K562 (cell line): ENCODE measurements around the gene CTSW. TPM values are rescaled to one million over a fixed set of nuclear protein-coding genes. Genes with fewer than 3 reads are reported as not detected.

Experiments
- ADNP ChIP-seq: fragments of 200-800 bp; sonication (Bioruptor generic); IDR thresholded peaks from 2 replicates; pipeline ENCODE4 v1.6.1; 2016; ENCODE audit warnings: missing genetic modification characterization, missing compliant biosample characterization
- ATF7 ChIP-seq: fragments of 450-650 bp; IDR thresholded peaks from 2 replicates; pipeline ENCODE4 v1.7.1; 2014; ENCODE audit warnings: mild to moderate bottlenecking, moderate library complexity
- BRD4 ChIP-seq: fragments of 200-600 bp; sonication (generic); IDR thresholded peaks from 2 replicates; pipeline ENCODE4 v1.6.1; 2017; ENCODE audit warnings: inconsistent platforms
- FOXJ3 ChIP-seq: sonication (generic); formaldehyde crosslinking; IDR thresholded peaks from 2 replicates; pipeline ENCODE4 v1.4.0; 2020; ENCODE audit warnings: mild to moderate bottlenecking, missing genetic modification reagents
- HMG20B ChIP-seq: fragments of 250-450 bp; sonication (Bioruptor Pico); IDR thresholded peaks from 2 replicates; pipeline ENCODE4 v1.5.0; 2021; ENCODE audit warnings: mild to moderate bottlenecking
- NR2F6 ChIP-seq: fragments of 450-650 bp; formaldehyde crosslinking; IDR thresholded peaks from 2 replicates; pipeline ENCODE4 v1.4.0; 2020; ENCODE audit warnings: mild to moderate bottlenecking
- RAD21 ChIP-seq, 2 experiments: fragments of 250-450 bp in 1 of 2; fragments of 450-650 bp in 1 of 2; sonication (Bioruptor Pico) in 1 of 2; formaldehyde crosslinking in 1 of 2; IDR thresholded peaks in 1 of 2; conservative IDR thresholded peaks in 1 of 2; 2 replicates each; pipeline versions ENCODE4 v1.4.0 to v1.8.0; 2020 to 2022; ENCODE audit warnings: mild to moderate bottlenecking in 2 of 2, moderate library complexity in 1 of 2
- SMAD4 ChIP-seq: fragments of 250-450 bp; sonication (Bioruptor Pico); conservative IDR thresholded peaks from 2 replicates; pipeline ENCODE4 v1.8.0; 2021; ENCODE audit warnings: inconsistent platforms, mild to moderate bottlenecking, moderate library complexity
- SMC3 ChIP-seq: conservative IDR thresholded peaks from 2 replicates; pipeline ENCODE4 v1.6.1; 2011; ENCODE audit warnings: low read depth, low read length, improper control_type of control experiment; ENCODE audit not compliant: insufficient read depth
- SRSF3 ChIP-seq: fragments of 200-400 bp; formaldehyde crosslinking; IDR thresholded peaks from 2 replicates; pipeline ENCODE4 v1.6.1; 2016; ENCODE audit warnings: mild to moderate bottlenecking, low read length, moderate library complexity; ENCODE audit not compliant: insufficient read depth
- ZNF263 ChIP-seq: sonication (generic); formaldehyde crosslinking; IDR thresholded peaks from 2 replicates; pipeline ENCODE4 v1.8.0; 2022; ENCODE audit warnings: mild to moderate bottlenecking, missing genetic modification reagents, borderline replicate concordance
- ZNF77 ChIP-seq: fragments of 250-450 bp; sonication (Bioruptor Pico); IDR thresholded peaks from 2 replicates; pipeline ENCODE4 v1.5.0; 2020
- polyA plus RNA-seq, 8 experiments: library from polyadenylated mRNA; depleted of rRNA in 4 of 8; stranded (reverse) in 5 of 8; unstranded in 3 of 8; fragments of >200 nt; fragmentation: Nextera tagmentation in 2 of 8; fragmentation: Illumina TruSeq in 1 of 8; extraction: Ambion mirVana in 2 of 8; extraction: Trizol in 1 of 8; gene quantifications; 2 replicates each; pipeline versions ENCODE4 v1.2.1 to v1.2.3, GENCODE V29; 2011 to 2014; ENCODE audit warnings: inconsistent platforms in 1 of 8, missing spikeins in 1 of 8
- total RNA-seq, 7 experiments: library from RNA; depleted of rRNA in 6 of 7; stranded (reverse); fragments of >200 nt in 6 of 7; fragmentation: Illumina TruSeq in 2 of 7; extraction: Trizol in 2 of 7; gene quantifications; 2 replicates each; pipeline versions ENCODE4 v1.2.1 to v1.2.3, GENCODE V29; 2011 to 2021; ENCODE audit warnings: low replicate concordance in 1 of 7
- TF ChIP-seq, protein P1 (sequence below), 2 experiments: fragments of 150-350 bp in 1 of 2; IDR thresholded peaks; 2 replicates each; pipeline ENCODE4 v1.6.1; 2012 to 2016; ENCODE audit warnings: low read depth in 2 of 2, low read length in 2 of 2, mild to moderate bottlenecking in 1 of 2, moderate library complexity in 1 of 2
- TF ChIP-seq, protein P2 (sequence below): sonication (generic); formaldehyde crosslinking; IDR thresholded peaks from 2 replicates; pipeline ENCODE4 v1.8.1; 2023; ENCODE audit warnings: missing genetic modification reagents, mild to moderate bottlenecking, borderline replicate concordance
- TF ChIP-seq, protein P3 (sequence below): sonication (generic); formaldehyde crosslinking; IDR thresholded peaks from 2 replicates; pipeline ENCODE4 v1.8.0; 2022; ENCODE audit warnings: mild to moderate bottlenecking, missing genetic modification reagents
- TF ChIP-seq, protein P4 (sequence below): fragments of 200-800 bp; sonication (Bioruptor generic); IDR thresholded peaks from 2 replicates; pipeline ENCODE4 v1.6.1; 2017; ENCODE audit warnings: missing genetic modification characterization, missing compliant biosample characterization

CTSW gene
- total and polyA plus RNA-seq, 9 of the 15 experiments (the other 6 are each of a cell fraction or from before 2014, with no cell fraction given), result 0.04 TPM; not detected in 8

DNA sequence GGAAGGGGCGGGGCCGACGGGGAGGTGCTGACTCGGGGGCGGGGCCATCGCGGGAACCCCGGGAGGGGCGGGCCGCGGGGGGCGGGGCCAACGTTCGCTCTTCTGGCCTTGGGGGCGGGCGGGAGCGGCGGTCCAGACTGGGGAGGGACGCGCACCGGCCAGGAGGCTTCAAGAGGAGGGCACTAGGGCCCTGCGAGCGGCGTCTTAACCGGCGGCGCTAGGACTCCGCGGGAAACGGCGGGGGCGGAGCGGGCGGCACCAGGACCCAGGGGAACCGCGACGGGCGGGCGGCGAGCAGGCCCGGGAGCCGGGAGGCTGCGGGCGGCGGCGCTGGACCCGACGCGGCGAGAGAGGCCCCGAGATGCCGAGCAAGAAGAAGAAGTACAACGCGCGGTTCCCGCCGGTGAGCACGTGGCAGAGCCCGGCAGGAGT lies 39.5 kb downstream of the CTSW start, which contains the start of gene DRAP1 (continued):
- TF ChIP-seq, protein P1, sequence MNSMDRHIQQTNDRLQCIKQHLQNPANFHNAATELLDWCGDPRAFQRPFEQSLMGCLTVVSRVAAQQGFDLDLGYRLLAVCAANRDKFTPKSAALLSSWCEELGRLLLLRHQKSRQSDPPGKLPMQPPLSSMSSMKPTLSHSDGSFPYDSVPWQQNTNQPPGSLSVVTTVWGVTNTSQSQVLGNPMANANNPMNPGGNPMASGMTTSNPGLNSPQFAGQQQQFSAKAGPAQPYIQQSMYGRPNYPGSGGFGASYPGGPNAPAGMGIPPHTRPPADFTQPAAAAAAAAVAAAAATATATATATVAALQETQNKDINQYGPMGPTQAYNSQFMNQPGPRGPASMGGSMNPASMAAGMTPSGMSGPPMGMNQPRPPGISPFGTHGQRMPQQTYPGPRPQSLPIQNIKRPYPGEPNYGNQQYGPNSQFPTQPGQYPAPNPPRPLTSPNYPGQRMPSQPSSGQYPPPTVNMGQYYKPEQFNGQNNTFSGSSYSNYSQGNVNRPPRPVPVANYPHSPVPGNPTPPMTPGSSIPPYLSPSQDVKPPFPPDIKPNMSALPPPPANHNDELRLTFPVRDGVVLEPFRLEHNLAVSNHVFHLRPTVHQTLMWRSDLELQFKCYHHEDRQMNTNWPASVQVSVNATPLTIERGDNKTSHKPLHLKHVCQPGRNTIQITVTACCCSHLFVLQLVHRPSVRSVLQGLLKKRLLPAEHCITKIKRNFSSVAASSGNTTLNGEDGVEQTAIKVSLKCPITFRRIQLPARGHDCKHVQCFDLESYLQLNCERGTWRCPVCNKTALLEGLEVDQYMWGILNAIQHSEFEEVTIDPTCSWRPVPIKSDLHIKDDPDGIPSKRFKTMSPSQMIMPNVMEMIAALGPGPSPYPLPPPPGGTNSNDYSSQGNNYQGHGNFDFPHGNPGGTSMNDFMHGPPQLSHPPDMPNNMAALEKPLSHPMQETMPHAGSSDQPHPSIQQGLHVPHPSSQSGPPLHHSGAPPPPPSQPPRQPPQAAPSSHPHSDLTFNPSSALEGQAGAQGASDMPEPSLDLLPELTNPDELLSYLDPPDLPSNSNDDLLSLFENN (IDR thresholded peaks at IDR 0.05; ENCODE audit: low read depth in 2 of 2, low read length in 2 of 2), result peak; percentile 66 to 77; a peak in 2 of 4 replicates
- TF ChIP-seq, protein P2, sequence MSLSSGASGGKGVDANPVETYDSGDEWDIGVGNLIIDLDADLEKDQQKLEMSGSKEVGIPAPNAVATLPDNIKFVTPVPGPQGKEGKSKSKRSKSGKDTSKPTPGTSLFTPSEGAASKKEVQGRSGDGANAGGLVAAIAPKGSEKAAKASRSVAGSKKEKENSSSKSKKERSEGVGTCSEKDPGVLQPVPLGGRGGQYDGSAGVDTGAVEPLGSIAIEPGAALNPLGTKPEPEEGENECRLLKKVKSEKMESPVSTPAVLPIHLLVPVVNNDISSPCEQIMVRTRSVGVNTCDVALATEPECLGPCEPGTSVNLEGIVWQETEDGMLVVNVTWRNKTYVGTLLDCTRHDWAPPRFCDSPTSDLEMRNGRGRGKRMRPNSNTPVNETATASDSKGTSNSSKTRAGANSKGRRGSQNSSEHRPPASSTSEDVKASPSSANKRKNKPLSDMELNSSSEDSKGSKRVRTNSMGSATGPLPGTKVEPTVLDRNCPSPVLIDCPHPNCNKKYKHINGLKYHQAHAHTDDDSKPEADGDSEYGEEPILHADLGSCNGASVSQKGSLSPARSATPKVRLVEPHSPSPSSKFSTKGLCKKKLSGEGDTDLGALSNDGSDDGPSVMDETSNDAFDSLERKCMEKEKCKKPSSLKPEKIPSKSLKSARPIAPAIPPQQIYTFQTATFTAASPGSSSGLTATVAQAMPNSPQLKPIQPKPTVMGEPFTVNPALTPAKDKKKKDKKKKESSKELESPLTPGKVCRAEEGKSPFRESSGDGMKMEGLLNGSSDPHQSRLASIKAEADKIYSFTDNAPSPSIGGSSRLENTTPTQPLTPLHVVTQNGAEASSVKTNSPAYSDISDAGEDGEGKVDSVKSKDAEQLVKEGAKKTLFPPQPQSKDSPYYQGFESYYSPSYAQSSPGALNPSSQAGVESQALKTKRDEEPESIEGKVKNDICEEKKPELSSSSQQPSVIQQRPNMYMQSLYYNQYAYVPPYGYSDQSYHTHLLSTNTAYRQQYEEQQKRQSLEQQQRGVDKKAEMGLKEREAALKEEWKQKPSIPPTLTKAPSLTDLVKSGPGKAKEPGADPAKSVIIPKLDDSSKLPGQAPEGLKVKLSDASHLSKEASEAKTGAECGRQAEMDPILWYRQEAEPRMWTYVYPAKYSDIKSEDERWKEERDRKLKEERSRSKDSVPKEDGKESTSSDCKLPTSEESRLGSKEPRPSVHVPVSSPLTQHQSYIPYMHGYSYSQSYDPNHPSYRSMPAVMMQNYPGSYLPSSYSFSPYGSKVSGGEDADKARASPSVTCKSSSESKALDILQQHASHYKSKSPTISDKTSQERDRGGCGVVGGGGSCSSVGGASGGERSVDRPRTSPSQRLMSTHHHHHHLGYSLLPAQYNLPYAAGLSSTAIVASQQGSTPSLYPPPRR (CRISPR knock-in tag), result peak; percentile 96; the same call in 1 of the 2 replicates
- peak; percentile 99 for TF ChIP-seq SMAD4
- TF ChIP-seq NR2F6, result no peak
- TF ChIP-seq, protein P3, sequence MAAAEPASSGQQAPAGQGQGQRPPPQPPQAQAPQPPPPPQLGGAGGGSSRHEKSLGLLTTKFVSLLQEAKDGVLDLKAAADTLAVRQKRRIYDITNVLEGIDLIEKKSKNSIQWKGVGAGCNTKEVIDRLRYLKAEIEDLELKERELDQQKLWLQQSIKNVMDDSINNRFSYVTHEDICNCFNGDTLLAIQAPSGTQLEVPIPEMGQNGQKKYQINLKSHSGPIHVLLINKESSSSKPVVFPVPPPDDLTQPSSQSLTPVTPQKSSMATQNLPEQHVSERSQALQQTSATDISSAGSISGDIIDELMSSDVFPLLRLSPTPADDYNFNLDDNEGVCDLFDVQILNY (CRISPR knock-in tag), result no peak
- peak; percentile 47 to 57 for TF ChIP-seq RAD21 (CRISPR knock-in tag; conservative IDR thresholded peaks at IDR 0.05 in 1 of 2, IDR thresholded peaks at IDR 0.05 in 1 of 2)
- TF ChIP-seq SMC3, result 0 out of 2 replicates have a peak, but pooled peaks have one; percentile 9
- no peak for TF ChIP-seq ZNF77 (CRISPR knock-in tag)
- peak; percentile 84 for TF ChIP-seq ATF7
- no peak for TF ChIP-seq FOXJ3 (CRISPR knock-in tag)
- no peak for TF ChIP-seq HMG20B
- no peak for TF ChIP-seq BRD4
- TF ChIP-seq ZNF263 (CRISPR knock-in tag), result peak; percentile 43; the same call in 1 of the 2 replicates
- no peak for TF ChIP-seq ADNP
- TF ChIP-seq SRSF3, result no peak
- TF ChIP-seq, protein P4, sequence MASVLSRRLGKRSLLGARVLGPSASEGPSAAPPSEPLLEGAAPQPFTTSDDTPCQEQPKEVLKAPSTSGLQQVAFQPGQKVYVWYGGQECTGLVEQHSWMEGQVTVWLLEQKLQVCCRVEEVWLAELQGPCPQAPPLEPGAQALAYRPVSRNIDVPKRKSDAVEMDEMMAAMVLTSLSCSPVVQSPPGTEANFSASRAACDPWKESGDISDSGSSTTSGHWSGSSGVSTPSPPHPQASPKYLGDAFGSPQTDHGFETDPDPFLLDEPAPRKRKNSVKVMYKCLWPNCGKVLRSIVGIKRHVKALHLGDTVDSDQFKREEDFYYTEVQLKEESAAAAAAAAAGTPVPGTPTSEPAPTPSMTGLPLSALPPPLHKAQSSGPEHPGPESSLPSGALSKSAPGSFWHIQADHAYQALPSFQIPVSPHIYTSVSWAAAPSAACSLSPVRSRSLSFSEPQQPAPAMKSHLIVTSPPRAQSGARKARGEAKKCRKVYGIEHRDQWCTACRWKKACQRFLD (CRISPR knock-in tag), result 0 out of 2 replicates have a peak, but pooled peaks have one; percentile 85
